EL (cell line): ENCODE results near the gene COL6A1.

Source experiments
- DNase-seq: peaks from one replicate; pipeline ENCODE4 v3.0.0-alpha.2; 2016

Gene COL6A1

DNA sequence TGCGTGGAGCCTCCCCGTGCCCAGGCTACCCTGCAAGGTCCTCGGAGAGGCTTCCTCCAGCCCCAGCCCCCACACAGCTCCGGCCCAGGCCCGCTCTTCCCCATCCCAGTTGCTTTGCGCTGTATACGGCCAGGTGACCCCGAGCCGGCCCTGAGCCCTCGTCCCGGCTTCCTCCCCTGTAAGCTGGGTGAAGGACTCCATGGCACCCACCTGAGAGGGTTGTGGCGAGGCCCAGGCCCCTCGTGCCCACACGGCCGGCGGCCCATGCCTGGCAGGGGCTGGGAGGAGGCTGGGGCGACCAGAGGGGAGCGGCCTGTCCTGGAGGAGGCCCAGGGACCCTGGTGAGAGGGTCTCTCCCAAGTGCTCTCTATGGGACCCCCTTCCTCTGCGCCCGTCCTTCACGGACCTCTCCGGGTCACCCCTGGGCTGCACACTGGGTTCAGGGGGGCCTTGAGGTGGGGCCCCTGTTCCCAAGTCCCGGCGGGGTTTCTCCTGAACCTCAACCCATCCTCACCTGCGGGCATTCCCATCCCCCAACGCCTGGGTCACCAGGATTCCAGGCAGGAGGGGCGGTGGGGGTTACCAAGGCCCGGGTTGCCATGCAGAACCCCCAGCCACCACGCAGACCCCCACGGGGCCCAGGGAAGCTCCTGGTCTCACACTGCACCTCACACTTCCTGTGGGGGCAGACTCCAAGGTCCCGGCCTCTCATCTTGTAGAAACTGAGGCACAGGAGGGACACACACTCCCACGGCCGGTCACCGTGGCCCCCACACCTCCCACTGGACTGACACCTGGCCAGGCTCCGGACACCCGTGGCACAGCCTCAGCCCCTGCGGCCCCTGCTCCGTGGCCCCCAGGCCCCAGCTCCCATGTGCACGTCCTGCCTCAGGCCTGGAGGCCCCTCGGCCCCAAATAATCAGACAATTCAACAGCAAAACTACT lies 25.2 kb downstream of the COL6A1 start:
- no peak for DNase-seq

DNA sequence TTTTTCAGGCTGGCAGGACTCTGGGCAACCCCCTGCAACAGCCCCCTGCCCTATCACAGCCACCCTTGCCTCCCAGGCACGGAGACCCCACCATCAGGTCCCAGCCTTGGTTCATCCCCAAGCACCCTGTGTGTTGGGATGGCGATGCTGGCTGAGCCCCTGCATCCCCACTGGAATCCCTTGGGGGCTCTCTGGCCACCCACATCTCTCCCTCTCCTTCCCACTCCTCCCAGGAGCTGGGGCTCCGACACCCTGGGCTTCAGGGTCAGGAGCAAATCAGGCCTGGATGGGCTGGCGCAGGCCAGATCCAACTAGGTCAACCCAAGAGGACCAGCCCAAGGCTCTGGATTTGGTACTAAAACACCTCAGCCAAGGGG lies 25.9 kb downstream of the COL6A1 start:
- no peak for DNase-seq

DNA sequence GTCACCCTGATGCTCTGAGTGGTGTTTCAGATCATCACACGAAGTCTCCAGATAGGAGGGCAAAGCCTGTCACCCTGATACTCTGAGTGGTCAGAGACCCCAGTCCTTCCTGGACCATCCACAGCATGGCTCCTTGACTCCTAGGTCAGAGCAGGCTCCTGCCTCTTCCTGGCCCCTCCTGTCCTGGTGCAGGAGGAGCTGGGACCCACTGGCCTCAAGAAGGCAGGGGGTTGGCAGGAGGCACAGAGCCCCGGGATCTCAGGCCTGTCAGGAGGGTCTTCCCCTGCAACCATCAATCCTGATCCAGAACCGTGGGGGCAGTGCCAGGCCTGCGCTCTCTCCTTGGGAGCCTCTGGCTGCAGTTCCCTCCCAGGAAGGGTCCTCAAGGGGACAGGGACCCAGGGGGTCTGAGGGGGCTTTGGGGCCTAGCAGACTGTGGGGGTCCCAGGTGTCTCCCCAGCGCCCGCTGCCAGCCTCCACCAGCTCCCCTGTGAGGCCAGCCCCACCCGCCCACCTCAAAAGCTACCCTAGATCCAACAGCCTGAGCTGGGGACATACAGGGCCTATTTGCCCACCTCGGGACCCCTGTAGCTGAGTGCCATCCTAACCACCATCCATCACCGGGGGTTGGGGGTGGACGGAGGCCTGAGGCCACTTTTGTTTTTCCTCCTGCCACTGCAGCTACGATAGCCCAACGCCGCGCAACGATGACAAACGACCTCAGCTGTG lies 27.5 kb downstream of the COL6A1 start:
- DNase-seq: no peak

DNA sequence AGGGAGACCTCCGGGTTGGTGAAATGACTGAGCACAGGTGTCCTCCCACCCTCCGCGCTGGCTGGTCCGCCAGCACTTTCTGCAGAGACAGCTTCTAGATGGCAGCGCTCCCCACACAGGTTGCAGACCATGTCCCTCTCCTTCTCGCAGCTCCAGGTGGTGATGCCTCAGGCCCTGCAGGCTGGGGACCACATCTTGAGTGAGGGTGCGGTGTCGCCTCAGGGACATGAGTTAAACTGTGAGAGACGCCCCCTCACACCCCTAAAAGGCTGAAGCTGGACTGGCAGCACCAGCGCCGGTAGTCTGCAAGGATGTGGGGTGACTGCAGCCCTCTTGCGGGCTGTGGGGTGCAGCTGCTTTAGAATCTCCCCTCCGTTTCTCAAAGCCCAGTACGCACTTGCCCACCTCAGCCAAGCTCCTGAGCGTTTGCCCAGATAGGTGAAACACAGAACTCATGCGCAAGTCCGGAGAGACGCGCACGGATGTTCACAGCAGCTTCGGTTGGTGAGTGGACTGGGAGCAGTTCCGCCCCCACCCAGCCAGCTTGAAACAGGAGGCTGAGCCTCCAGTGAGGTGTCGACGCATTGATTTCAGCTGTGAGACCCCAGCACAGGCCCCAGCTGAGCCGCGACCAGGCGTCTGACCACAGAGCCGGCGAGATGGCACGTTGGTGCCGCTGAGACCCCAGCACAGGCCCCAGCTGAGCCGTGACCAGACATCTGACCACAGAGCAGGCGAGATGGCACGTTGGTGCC lies 28.6 kb downstream of the COL6A1 start:
- no peak for DNase-seq

DNA sequence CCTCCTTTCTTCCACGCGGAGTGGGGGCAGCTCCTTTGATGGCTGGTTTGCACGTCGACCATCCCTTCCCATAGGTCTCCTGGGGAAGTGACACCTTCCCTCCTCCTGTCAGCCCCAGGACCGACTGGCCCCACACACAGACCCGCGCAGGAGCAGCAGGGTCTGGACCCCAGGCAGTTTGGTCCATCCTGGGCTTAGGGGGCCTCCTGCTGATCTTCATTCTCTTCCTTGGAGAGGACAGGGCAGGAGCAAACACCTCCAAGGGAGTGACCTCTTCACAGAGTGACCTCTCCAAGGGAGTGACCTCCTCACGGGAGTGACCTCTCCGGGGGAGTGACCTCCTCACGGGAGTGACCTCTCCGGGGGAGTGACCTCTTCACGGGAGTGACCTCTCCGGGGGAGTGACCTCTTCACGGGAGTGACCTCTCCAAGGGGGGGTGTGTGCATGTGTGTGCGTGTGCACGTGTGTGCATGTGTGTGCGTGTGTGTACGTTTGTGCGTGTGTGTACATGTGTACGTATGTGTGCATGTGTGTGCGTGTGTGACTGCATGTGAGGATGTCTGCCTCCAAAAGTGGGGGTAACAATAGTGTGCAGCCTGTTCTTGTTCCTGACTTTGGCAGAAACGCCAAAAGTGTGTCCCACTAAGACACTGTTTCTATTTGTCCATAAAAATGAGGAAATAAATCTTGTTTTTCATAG lies 29.8 kb downstream of the COL6A1 start:
- no peak for DNase-seq

DNA sequence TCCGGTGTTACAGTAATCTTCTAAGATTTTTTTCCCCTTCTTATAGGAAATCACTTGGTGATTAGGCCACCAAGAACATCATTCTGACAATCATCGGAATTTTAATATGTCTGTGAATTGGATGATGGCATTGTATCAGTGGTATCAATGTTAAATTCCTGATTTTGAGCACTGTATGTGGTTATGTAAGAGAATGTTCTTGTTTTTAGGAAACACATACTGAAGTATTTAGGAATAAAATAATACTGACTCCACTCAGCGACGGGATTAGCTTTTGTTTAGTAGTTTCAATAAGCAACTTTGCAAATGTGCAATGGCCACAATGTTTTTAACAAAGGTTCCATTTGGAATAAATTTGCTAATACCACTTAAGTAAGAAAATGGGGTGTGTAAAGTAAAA lies 30.6 kb downstream of the COL6A1 start:
- no peak for DNase-seq

DNA sequence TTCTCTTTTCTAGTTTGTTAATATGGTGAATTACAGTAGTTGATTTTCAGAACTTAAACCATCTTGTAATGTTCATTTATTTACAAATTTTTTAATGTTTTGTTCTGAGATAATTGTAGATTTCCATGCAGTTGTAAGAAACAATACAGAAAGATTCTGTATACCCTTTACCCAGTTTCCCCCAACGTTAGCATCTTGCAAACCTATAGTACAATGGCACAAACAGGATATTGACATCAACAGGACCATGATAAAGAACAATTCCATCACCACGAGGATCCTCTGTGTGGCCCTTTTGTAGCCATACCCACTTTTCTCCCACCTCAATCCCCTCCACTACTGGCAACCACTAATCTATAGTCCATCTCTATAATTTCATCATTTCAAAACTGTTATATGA lies 33.3 kb downstream of the COL6A1 start:
- no peak for DNase-seq

DNA sequence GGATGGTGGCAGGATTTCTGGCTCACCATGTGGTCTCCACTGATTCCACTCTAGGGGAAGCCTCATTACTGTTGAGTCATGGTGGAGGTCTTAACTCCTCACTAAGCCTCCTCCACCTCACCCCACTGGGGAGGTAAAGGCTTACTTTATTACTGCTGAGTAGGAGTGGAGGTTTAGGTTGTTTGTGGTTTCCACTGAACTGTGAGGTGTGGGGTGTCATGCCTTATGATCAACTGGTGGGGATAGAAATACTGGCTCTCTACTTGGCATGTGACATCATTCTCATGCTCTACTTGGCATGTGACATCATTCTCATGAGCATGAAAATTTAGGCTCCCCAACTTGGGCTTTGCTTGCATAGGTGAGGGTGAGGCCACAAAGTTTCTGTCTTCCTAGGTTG lies 35.6 kb downstream of the COL6A1 start:
- DNase-seq: no peak

DNA sequence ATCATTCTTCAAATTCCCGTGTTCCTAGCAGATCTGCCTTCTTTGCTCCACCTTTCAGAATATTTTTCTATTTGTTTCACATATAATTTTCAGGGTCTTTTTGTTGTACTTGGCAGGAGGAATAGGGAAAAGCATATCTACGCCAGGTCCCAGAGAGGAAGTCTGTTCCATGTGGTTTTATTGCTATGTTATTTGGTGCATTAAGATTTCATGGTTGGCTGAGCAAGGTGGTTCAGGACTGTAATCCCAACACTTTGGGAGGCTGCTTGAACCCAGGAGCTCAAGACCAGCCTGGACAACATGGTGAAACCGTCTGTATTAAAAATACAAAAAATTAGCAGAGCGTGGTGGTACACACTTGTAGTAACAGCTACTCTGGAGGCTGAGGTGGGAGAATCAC lies 36.1 kb downstream of the COL6A1 start:
- no peak for DNase-seq

DNA sequence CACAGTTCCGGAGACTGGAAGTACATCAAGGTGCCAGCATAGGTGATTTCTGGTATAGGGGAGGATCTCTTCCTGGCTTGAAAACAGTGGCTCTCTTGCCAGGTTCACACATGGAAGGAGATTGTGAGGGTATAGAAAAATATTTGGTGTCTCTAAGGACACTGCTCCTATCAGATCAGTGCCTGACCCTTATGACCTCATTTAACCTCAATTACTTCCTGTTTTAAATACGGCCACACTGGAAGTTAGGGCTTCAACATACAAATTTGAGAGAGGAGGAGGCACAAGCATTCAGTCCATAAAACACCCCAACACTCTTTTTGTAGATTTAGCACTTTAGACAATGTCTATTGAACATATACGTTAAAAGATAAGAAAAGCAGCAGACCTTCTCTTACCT lies 37.0 kb downstream of the COL6A1 start:
- DNase-seq: no peak

DNA sequence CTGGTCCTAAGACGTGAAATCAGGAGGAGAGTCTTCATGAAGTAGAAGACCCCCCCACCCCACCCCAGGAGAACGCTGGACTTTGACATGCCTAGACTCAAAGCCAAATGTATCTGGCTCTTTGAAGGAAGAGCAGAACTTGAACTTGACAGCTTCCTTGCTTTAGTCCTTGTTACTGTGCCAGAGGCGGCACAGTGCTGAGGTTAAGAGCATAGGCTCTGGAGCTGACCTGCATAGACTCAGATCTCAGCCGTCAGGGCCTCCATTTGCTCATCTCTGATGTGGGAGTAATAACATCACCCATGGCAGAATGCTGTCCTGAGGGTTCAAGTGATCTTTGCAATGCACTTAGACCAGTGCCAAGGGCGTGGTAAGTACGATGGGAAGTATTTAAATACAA lies 39.0 kb downstream of the COL6A1 start:
- no peak for DNase-seq

DNA sequence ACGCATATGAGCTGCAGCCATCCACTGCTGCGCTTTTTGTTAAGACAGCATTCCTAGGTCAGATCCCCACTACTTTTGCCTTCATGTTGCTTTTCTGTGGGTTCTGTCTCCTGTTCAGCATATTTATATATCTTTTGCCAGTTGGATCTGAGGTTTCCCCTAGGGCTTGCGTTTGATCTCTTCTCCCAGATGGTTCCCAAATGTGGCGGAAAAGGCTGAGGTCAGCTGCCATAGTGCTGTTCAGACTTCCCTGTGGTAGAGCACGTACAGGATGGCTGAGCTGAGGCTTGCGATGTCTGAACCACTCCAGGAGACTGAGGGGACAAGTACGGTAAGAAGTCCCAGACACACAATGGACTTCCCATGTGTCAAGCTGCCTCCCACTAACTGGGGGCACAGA lies 39.8 kb downstream of the COL6A1 start:
- DNase-seq: no peak

DNA sequence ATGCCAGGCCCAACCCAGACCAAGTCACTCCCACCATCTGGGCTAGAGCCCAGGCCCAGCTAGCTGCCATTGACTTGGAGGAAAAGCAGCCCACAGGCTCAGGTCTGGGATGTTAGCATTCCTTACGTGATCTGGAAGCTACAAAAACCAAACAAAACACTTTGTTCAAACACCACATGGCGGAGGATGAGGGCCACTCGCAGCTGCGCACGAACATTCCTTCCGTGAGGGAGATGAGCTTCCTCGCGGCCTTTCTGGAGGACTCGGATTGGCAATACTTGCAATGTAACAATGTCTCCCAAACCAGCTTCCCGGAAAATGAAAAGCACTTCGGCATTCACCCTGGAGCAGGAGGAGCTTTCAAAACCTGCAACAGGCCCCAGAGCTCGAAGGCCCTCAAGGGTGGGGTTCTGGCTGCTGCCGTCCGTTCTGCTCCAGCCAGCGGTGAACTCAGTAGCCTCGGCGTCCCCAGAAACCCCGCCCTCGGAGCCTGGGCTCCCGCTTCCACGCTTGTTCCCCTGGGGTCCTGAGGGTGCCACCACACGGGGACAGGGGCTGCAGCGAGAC lies 40.5 kb downstream of the COL6A1 start:
- DNase-seq: no peak

DNA sequence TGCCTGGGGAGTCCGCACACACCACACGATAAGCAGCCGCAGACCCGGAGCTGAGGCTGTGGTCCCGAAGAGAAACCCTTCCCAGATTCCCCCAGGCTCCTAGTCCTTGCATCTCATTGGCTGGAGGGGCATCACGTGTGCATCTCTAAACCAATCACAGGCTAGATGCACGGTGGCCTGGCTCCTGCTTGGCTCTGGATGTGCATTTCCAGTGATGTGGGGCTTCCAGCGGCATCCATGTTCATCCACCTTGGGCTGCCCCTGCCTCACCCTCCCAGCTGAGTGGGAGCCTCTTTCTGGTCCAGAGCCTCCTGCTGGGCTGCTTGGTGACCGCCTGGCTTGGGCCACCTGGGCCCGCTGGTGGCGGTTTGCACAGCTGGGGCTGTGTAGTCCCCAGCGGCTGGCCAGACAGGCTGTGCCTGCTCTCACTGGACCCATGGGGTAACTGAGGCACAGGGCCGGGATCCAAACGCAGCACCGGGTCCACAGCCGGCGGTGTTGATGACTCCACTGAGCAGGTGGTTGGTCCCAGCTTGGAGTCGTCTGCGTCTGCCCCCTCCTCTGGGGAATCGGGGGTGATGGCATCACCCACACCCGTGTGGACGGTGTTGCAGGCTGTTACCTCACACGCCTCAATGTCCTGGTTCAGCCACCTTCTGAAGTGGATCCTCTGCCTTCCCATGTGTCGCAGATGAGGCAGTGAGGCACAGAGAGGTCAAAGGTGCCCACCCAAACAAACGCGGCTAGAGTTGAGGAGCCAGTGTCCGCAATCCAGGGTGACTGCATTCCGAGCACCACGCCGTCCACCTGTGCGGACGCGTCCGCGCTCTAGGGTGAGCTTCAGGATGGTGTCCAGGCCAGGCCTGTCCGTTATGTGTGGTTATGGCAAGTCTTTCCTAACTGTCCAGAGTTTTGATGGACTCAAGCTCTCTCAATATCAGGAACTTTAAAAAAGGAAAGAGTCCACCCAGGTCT lies 41.3 kb downstream of the COL6A1 start:
- peak; percentile 43 for DNase-seq

DNA sequence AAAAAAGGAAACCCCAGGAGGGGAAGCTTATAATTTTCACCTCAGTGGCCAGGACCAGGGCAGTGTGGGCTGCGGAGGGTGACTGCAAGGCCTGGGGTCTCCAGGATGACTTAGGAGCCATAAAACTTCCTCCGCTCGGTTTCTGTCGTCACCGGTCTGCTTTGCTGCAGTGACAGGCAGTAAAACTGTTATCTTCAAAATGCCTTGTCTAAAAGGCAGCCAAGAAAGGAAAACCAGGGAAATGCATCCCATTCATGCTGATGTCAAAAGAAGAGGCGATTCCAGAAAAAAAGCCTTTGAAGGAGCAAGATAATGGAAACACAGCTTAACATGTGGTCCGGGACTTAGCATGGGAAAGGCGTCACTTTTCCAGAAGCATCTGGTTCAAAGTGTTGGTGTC lies 42.0 kb downstream of the COL6A1 start:
- no peak for DNase-seq

DNA sequence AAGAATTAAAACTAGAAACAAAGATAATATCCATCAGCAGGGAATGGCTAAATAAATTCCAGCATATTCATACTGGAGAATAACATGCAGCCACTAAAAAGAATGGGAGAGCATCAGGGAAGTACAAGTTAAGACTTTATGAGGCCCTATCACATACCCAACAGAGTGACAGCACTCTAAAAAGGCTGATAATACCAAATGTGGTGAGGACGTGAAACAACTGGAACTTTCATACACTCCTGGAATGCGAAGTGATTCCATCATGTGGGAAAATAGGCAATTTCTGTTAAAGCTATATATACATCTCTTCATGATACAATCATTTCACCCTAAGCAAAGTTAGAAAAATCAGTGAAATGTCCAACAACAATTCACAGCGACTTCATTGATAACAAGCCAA lies 42.6 kb downstream of the COL6A1 start:
- DNase-seq: no peak

DNA sequence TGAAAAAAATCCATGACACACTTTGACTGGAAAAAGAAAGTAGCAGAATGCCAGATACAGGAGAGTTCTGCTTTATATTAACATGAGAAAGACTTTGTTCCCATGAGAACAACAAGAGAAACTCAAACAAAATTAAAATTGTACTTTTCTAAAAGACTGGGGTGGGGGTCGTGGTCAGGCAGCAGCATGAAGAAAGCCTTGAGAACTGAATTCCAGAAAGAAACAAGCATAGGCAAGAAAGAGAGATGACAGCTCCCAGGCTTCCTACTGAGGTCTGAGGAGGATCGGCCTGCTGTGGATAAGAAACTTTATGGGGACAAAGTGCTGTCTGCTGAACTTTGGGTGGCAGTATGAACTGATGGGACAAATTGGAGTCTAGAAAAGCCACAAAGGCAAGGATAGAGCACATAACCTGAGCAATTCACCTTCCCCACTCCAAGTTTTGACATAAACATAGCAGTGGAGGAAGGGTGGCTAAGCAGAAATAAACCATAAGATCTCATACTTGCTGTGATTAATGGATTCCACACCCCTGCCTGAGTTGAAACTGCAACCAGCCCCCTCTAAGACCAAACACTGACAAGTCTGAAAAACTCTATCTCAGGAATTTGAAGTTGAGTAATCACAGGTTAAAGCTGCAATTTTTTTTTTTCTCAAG lies 43.7 kb downstream of the COL6A1 start:
- DNase-seq: peak; percentile 66

DNA sequence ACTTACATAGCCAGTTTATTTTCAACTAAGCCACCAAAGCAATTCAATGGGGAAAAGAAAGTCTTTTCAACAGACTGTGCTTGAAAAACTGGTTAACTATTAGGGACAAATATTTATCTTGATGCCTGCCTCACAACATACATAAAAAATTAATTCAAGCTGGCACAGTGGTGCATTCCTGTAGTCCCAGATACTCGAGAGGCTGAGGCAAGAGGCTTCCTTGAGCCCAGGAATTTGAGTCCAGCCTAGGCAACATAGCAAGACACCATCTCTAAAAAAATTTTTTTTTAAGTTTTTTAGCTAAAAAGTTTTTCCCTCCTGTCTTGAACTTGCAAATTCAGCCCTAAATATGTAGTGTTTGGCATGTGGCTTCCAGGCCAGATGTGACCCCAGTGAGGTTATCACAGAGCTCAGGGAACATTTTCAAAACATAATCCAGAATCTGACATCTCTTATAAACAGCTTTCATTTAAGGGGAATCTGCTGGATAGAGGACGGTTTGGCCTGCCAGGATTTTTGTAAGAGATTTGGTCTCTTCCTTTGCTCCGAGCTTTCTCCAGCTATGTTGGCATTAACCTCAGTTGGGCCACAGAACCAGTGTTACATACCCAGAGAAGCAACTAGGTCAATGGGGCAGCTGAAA lies 46.4 kb downstream of the COL6A1 start:
- DNase-seq: no peak

DNA sequence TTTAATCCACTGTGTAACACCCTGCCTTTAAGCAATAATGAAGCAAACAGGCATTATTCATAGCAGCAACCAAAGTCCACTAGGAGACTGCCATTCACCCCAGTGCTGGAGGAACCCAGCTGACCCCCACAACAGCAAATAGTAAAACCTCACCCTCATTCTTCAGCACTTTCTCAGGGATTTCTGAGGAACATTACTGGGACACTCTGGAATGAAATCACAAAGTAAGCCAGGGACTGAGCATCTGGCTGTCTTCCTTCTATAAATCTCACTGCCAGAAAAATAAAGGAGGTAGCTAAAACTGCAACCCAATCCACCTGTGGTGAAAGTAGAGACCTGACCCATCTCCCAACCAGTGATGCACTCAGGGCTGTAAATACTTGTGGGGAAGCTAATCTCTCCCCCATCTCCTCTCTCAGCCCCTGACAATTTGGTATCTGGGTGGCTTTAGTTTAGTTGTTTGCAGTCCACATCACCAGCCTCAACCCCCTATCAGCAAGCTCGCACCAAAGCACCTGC lies 47.1 kb downstream of the COL6A1 start:
- peak; percentile 30 for DNase-seq
